ENCODE data around the gene CSGALNACT2.

Gene CSGALNACT2

DNA sequence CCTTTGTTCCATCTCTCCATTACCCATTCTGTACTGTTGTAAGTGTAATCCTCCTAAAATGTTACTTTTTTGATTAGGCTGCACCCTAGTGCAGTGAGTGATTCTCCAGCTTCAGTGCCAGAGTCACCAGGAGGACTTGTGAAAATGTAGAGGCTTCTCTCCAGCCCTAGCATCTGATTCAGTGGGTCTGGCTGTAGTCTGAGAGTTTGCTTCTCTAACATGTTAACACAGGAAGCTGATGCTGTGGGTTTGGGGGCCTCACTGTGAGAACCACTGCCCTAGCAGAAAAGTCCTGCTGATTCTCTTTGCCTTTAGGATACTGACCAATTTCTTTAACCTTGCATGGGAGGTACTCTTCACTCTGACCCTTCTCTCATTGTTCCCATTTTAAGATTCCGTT, 24.4 kb downstream of the CSGALNACT2 start:
- Histone ChIP-seq H4K20me1 (ENCODE audit: insufficient read depth, low read length) (no peaks in the 10 kb centered on the region), H3K4me2 (ENCODE audit: low read length) (no peak overlapping the region), H3K4me3 (ENCODE audit: low read length) (no peak overlapping the region), H3K27me3 (ENCODE audit: low read depth, low read length) (no peaks in the 10 kb centered on the region), H3K9me3 (ENCODE audit: insufficient read depth, low read length) (no peaks in the 10 kb centered on the region), H3K4me1 (ENCODE audit: low read length) (peaks cover 11% of the 10 kb centered on the region; the same call in 1 of the 2 replicates), H2AFZ (ENCODE audit: low read depth, low read length) (no peak overlapping the region), H3K79me2 (ENCODE audit: low read length) (no peaks in the 10 kb centered on the region), H3K9ac (ENCODE audit: low read length) (no peak overlapping the region), H3K27ac (ENCODE audit: low read length) (no peak overlapping the region), H3K36me3 (replicated peaks; ENCODE audit: low read depth, low read length) (no peaks in the 10 kb centered on the region)
- TF ChIP-seq, protein P1, sequence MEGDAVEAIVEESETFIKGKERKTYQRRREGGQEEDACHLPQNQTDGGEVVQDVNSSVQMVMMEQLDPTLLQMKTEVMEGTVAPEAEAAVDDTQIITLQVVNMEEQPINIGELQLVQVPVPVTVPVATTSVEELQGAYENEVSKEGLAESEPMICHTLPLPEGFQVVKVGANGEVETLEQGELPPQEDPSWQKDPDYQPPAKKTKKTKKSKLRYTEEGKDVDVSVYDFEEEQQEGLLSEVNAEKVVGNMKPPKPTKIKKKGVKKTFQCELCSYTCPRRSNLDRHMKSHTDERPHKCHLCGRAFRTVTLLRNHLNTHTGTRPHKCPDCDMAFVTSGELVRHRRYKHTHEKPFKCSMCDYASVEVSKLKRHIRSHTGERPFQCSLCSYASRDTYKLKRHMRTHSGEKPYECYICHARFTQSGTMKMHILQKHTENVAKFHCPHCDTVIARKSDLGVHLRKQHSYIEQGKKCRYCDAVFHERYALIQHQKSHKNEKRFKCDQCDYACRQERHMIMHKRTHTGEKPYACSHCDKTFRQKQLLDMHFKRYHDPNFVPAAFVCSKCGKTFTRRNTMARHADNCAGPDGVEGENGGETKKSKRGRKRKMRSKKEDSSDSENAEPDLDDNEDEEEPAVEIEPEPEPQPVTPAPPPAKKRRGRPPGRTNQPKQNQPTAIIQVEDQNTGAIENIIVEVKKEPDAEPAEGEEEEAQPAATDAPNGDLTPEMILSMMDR (IDR thresholded peaks at IDR 0.05; ENCODE audit: low read depth, low read length): no peak
- TF ChIP-seq EZH2phosphoT487 (IDR thresholded peaks at IDR 0.05; ENCODE audit: low read depth): no peak

DNA sequence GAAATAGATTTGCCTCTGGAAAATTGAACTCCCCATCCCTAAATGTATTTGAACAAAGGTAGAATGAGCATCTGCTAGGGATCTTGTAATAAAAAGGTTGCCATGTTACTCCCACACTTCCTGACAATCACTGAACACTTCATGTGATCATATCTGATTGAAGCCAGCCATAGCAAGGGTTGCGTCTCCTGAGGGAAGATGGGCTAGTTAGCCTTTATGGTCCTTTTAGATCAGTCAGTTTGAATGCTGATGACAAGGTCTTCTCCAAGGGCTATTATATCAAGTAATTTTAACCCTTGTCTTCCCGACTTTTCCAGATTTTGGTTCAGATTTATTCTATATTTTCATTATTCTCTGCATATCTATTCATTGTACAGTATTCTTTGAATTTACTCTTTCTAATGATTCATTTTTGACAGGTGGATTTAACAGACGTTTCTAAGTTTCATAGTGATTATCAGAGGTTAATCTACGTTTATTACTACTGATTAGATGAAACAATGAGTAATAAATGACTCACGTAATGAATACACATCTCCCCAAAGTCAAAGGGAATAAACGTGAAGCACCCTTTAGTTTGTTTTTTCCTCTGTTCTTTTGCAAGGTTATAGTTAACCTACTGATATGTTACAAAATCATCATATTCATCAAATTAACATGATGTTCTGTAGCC, 28.1 kb downstream of the CSGALNACT2 start:
- H3K4me2 ChIP-seq (ENCODE audit: low read length): no peak overlapping the region
- no peaks in the 10 kb centered on the region for H3K27me3 ChIP-seq (ENCODE audit: low read depth, low read length)
- H3K4me3 ChIP-seq (ENCODE audit: low read length): no peak overlapping the region
- H3K9me3 ChIP-seq (ENCODE audit: insufficient read depth, low read length): no peaks in the 10 kb centered on the region
- no peaks in the 10 kb centered on the region for H4K20me1 ChIP-seq (ENCODE audit: insufficient read depth, low read length)
- no peak overlapping the region for H3K27ac ChIP-seq (ENCODE audit: low read length)
- H3K36me3 ChIP-seq (replicated peaks; ENCODE audit: low read depth, low read length): no peaks in the 10 kb centered on the region
- no peak for TF ChIP-seq EZH2phosphoT487 (IDR thresholded peaks at IDR 0.05; ENCODE audit: low read depth)
- peaks cover 11% of the 10 kb centered on the region; the same call in 1 of the 2 replicates for H3K4me1 ChIP-seq (ENCODE audit: low read length)
- no peaks in the 10 kb centered on the region for H3K79me2 ChIP-seq (ENCODE audit: low read length)
- H2AFZ ChIP-seq (ENCODE audit: low read depth, low read length): no peak overlapping the region
- no peak overlapping the region for H3K9ac ChIP-seq (ENCODE audit: low read length)

DNA sequence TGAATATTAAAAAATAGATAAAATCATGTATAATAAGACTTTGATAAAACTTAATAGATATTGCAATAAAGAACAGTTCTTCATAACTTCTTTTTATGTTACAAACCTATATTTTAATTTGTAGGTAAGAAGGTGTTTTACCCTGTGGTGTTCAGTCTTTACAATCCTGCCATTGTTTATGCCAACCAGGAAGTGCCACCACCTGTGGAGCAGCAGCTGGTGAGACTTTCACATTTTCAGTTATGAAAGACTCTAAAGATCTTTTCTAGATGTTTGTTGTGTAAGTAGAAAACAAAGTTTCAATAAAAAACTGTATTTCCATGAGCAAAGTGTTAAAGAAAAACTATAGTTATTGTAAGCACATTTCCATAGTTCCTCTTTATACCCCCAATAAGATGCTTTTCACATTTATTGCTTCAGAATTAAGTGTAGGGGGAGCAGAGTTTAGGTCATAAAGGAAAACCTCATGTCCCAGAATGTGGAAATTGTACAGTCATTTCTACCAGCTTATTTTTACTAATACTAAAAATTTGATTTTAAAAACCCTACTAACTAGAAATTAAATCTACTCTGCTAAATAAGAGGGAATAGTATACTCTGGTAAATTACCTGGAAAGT, 28.7 kb downstream of the CSGALNACT2 start:
- Histone ChIP-seq H3K4me1 (ENCODE audit: low read length) (peaks cover 14% of the 10 kb centered on the region; the same call in 1 of the 2 replicates), H3K4me2 (ENCODE audit: low read length) (no peak overlapping the region), H3K36me3 (replicated peaks; ENCODE audit: low read depth, low read length) (no peaks in the 10 kb centered on the region), H2AFZ (ENCODE audit: low read depth, low read length) (no peak overlapping the region), H3K27me3 (ENCODE audit: low read depth, low read length) (no peaks in the 10 kb centered on the region), H3K27ac (ENCODE audit: low read length) (no peak overlapping the region), H3K9ac (ENCODE audit: low read length) (no peak overlapping the region), H3K79me2 (ENCODE audit: low read length) (no peaks in the 10 kb centered on the region), H3K4me3 (ENCODE audit: low read length) (no peak overlapping the region), H3K9me3 (ENCODE audit: insufficient read depth, low read length) (no peaks in the 10 kb centered on the region), H4K20me1 (ENCODE audit: insufficient read depth, low read length) (no peaks in the 10 kb centered on the region)
- TF ChIP-seq, protein P1 (IDR thresholded peaks at IDR 0.05; ENCODE audit: low read depth, low read length): no peak
- no peak for TF ChIP-seq EZH2phosphoT487 (IDR thresholded peaks at IDR 0.05; ENCODE audit: low read depth)

DNA sequence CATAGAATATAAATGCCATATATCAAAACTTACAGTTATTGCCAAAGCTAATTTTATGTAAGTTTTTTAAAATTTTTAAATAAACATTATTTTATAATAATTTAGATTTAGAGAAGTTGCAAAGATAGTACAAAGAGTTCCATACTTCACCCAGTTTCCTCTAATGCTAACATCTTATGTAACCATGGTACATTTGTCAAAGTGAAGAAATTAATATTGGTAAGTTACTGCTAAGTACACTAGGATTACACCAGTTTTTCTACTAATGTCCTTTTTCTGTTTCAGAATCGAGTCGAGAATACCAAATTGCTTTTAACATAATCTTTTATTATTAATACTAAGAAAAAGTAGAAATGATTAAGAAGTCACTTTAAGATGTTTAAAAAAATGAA, 29.2 kb downstream of the CSGALNACT2 start:
- Histone ChIP-seq H4K20me1 (ENCODE audit: insufficient read depth, low read length) (no peaks in the 10 kb centered on the region), H3K4me2 (ENCODE audit: low read length) (no peak overlapping the region), H3K4me3 (ENCODE audit: low read length) (no peak overlapping the region)

More for the DNA sequence above, 29.2 kb downstream of the CSGALNACT2 start:
- H3K9ac ChIP-seq (ENCODE audit: low read length): no peak overlapping the region
- no peak for TF ChIP-seq EZH2phosphoT487 (IDR thresholded peaks at IDR 0.05; ENCODE audit: low read depth)
- TF ChIP-seq, protein P1 (IDR thresholded peaks at IDR 0.05; ENCODE audit: low read depth, low read length): no peak
- no peaks in the 10 kb centered on the region for H3K79me2 ChIP-seq (ENCODE audit: low read length)
- no peaks in the 10 kb centered on the region for H3K9me3 ChIP-seq (ENCODE audit: insufficient read depth, low read length)
- peaks cover 14% of the 10 kb centered on the region; the same call in 1 of the 2 replicates for H3K4me1 ChIP-seq (ENCODE audit: low read length)
- H3K36me3 ChIP-seq (replicated peaks; ENCODE audit: low read depth, low read length): no peaks in the 10 kb centered on the region
- no peak overlapping the region for H2AFZ ChIP-seq (ENCODE audit: low read depth, low read length)
- no peaks in the 10 kb centered on the region for H3K27me3 ChIP-seq (ENCODE audit: low read depth, low read length)
- no peak overlapping the region for H3K27ac ChIP-seq (ENCODE audit: low read length)

Measured in OCI-LY3 (cell line).